Activated CD8-positive, alpha-beta memory T cell treated with anti-CD3 and anti-CD28 coated beads, Interleukin-2, amount 50 U/mL, for 48 hours (primary cell): ENCODE data around the gene ABCA2.

Source experiments
- DNase-seq: peaks from one replicate; pipeline ENCODE4 v3.0.0-alpha.2; 2020

The ABCA2 gene

DNA sequence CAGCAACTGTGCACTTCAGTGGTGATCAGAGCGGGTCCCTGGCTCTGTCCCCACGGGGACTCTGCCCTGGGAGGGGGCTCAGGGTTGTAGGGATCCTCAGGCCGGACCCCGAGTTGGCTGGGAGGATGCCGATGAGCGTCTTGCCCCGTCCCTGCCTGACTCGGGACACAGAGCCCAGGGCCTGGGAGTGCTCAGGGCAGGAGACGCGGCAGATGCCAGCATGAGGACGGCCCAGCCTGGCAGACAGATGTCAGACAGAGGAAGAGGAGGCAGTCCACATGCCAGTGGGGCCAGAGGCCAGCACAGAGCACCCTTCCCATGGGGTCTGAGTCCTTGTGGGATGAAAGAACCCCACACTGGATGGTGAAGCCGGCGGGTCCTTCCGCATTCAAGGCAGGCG is 64.7 kb downstream of the ABCA2 start:
- DNase-seq = no peak

DNA sequence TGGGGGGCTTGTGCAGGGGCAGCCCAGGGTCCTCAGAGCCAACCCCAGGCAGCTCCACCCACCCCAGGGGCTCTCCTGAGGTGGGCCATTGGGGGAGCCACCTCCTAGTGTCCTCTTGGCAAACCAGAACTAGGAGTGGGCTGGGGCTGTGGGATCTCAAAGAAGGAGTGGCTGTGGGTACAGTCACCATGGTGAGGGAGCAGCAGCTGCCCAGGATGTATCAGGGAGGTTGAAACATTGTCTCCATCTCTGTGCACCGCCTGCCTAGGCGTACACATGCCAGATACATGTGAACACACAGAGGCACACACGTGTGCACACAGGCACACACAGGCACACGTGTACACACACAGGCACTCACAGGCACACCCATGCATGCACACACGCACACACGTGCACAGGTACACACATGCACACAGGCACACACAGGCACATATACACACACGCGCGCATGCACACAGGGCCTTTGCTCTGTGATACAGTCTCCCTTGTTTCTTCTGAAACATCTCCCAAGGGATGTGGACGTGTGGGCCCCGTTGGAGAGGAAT is 65.3 kb downstream of the ABCA2 start:
- DNase-seq = no peak

DNA sequence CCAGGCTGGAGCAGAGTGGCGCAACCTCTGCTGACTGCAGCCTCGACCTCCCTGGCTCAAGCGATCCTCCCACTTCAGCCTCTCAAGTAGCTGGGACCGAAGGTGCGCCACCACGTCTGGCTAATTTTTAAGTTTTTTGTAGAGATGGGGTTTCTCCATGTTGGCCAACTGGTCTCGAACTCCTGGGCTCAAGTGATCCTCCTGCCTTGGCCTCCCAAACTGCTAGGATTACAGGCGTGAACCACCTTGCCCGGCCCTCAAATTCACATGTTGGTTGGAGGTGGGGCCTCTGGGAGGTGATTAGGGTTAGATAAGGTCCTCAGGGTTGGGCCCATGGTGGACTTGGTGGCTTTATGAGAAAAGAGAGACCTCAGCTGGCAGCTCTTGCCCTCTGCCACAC is 65.9 kb downstream of the ABCA2 start:
- no peak for DNase-seq

DNA sequence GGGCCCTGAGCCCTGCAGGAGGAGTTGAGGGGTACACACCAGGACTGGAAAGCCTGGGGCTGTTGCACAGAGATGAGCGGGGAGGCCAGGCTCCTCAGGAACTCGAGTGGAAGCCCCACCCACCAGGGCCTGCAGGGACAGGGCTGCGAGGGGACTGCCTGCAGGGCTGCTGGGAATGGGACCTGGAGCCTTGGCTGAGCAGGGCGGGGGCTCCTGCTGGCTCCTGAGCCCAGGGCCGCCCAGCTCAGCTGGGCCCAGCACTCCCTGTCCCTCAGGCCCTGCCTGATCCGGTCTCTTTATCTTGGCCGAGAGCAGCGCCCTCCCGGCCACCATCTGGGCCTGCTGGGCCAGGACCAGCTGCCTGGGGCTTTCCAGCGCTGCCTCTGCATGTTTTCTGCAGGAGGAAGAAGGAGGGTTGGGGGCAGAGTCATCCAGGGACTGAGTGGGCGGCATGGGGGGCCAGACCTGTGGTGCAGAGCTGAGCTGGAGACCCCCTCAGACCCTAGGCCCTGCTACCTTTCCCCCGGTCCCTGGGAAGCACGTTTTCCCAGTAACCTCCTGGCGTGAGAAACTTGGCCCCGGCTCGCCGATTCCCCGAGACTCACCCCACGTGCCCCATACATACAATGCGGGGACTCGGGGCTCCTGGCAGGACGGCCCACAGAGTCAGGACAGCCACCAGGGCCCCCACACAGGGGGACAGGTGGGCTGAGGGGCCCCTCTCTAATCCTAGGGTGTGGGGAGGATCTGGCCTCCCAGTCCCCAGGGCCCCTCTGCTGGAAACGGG is 66.6 kb downstream of the ABCA2 start:
- DNase-seq = no peak

DNA sequence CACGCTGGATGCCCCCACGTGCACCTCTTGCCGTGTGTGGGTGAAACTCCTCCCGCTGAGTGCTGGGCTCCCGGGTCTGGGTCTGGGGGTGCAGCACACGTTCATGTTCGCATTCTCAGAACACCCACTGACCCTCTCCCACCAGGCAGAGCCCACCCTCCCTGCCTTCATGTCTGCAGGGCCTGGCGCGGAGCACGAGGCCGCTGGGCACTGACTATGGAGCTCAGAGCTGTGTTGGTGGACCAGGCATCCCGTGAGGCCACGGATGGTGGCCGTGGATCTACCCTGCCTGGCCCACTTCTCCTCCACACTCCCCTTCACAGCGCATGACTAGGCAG is 67.1 kb downstream of the ABCA2 start:
- no peak for DNase-seq

DNA sequence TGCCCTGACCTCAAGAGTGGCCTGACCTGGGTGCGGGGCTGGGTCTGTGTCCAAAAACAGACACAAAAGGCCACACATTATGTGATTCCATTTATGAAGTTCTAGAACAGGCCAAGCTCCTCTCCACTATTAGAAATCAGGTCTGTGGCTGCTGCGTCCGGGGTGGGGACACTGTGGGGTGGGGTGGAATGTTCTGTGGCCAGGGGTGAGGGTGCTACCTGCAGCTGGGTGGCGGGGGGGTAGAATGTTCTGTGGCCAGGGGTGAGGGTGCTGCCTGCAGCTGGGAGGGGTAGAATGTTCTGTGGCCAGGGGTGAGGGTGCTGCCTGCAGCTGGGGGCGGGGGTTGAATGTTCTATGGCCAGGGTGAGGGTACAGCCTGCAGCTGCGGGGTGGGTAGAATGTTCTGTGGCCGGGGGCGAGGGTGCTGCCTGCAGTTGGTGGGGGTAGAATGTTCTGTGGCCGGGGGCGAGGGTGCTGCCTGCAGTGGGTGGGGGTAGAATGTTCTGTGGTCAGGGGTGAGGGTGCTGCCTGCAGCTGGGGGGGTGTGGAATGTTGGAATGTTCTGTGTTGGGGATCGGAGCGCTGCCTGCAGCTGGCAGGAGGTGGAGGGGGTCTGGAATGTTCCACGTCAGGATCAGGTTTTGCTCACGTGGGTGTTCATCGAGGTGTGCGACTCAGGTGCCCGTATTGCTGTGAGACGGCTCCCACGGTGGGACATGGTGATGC is 67.7 kb downstream of the ABCA2 start:
- DNase-seq = no peak

DNA sequence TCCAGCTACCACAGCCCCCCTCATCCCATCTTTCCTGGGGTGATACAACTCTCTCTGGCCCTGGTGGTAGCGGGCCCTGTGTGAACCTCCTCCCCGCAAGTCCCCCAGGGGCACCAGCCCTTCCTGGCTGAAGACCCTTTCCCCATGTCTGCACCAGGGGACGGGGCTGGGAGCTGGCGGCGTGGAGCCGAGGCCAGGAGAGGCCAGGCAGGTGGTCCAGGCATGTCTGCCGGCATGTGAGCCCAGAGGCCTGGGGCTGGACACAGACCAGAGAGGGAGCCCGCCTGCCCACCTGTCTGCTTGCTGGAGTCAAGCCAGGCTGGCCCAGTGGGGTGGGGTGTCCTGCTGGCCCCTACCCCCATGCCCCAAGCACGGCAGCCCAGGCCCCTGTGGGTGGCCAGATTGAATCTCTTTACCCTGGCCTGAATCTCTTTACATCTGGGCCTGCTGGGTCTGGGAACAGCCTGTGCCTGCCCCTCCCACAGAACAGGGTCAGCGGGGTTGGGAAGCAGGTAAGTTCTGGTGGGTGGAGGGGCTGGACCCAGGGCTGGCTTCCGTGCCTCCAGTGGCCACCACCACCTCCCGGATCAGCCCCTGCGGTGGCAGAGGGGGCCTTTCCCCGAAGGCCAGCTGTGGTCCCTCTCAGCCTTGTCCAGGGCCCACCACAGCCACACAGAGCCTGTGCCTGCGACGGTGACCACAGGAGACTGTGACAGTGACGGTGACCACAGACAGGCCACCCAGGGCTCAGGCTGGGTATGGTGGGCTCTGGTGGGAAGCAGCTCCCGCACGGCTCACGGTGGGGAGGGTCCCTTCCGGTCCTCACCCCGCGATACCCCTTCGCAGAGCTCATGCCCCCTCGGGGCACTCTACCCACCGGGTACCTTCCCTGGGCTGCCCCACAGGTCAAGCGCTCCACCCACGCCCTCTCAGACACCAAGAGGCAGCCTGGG is 68.9 kb downstream of the ABCA2 start:
- DNase-seq = no peak

DNA sequence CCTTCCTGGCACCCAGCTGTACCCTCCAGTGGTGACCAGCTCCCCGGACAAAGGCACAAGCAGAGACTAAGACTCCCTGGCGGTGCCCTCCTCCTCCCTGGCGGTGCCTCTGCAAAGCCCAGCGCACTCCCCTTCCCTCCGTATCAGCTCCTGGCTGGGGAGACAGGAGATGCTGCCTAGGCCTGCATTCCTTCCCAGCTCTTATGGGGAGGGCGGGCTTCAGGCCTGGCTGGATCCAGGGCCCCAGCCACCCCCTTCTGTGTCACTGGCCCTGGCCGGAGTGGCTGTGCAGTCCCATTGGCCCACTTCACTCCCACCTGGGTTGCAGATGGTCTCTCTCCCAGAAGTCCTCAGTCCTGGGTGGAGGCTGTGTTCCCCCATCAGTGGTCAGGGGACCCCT is 69.6 kb downstream of the ABCA2 start:
- no peak for DNase-seq

DNA sequence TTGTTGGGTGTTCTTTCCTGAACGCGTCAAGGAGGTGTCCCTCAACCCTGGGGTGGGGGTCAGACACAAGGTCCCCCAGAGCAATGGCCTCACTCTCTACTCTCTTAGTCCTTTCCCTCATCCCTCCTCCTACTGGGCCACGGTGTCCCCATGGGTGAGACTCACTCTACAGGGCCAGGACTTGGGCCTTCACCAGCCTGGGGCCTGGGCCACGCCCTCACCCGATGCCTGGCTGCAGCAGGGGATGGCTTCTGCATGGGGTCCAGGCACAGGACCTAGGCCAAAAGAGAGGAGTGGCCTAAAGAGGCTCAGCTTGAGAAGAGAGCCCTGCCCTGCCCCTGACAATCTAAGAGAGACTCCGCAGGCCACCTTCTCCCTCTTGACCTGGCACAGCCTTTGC is 70.1 kb downstream of the ABCA2 start:
- DNase-seq = no peak

DNA sequence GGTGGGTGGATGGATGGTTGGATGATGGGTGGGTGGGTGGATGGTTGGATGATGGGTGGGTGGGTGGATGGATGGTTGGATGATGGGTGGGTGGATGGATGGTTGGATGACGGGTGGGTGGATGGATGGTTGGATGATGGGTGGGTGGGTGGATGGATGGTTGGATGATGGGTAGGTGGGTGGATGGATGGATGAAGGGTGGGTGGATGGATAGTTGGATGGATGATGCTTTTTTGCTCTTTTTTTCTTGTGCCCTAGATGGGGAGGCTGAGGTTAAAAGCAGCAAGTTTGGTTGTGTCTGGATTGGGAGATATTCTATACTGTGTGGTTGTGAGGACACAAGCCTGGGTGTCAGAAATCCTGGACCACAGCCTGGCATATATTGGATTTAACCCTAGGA is 70.6 kb downstream of the ABCA2 start:
- DNase-seq = no peak
